ENCODE results near the gene CATSPERB. TPM values are rescaled to one million over a fixed set of nuclear protein-coding genes. Genes with fewer than 3 reads are reported as not detected.
A peak's percentile ranks its signal among the peaks of the same experiment; 100 is the strongest.
"Not testable (repeated sequence)": the region's sequence is repeated elsewhere in the genome, so short reads cannot be mapped to it uniquely, and the experiment has no call there.

CATSPERB gene
- polyA plus RNA-seq, 5 donors, result 0.64 to 2.0 (median 1.3) TPM

- no peak for DNase-seq
Measured at GRCh38 chr14:91580876-91581577, 150.9 kb downstream of the CATSPERB start.

- no peak for DNase-seq
Measured at GRCh38 chr14:91577632-91578233, 154.2 kb downstream of the CATSPERB start.

- DNase-seq, result no peak
Measured at GRCh38 chr14:91575469-91576208, 156.2 kb downstream of the CATSPERB start.

GRCh38 chr14:91573894-91574837 is 157.7 kb downstream of the CATSPERB start:
- DNase-seq, result peak; percentile 12 to 21

- DNase-seq, result no peak
Measured at GRCh38 chr14:91573528-91573893, 158.4 kb downstream of the CATSPERB start.

- no peak for DNase-seq
Measured at GRCh38 chr14:91570021-91570420, 161.9 kb downstream of the CATSPERB start.

- DNase-seq, result no peak
Measured at GRCh38 chr14:91569301-91569700, 162.6 kb downstream of the CATSPERB start.

GRCh38 chr14:91568626-91569025 is 163.3 kb downstream of the CATSPERB start:
- no peak for DNase-seq

GRCh38 chr14:91567827-91568226 is 164.1 kb downstream of the CATSPERB start:
- DNase-seq, result not testable (repeated sequence)

- DNase-seq, result no peak
Measured at GRCh38 chr14:91555531-91555930, 176.4 kb downstream of the CATSPERB start.

- no peak for DNase-seq
Measured at GRCh38 chr14:91554535-91555332, 177.2 kb downstream of the CATSPERB start.

- no peak for DNase-seq
Measured at GRCh38 chr14:91548108-91548507, 183.8 kb downstream of the CATSPERB start.

- DNase-seq, result no peak
Measured at GRCh38 chr14:91545946-91546716, 185.8 kb downstream of the CATSPERB start.

- DNase-seq, result no peak
Measured at GRCh38 chr14:91545204-91545603, 186.7 kb downstream of the CATSPERB start.

- no peak for DNase-seq
Measured at GRCh38 chr14:91536327-91536726, 195.6 kb downstream of the CATSPERB start.

GRCh38 chr14:91534059-91534458 is 197.8 kb downstream of the CATSPERB start:
- DNase-seq, result not testable (repeated sequence)

GRCh38 chr14:91533623-91534022 is 198.3 kb downstream of the CATSPERB start:
- no peak for DNase-seq

All from right lung (tissue), 5 donors.